AG20443 (cell line): ENCODE results near the gene REC8.
"Not testable (repeated sequence)": the region's sequence is repeated elsewhere in the genome, so short reads cannot be mapped to it uniquely, and the experiment has no call there.

Experiments used
- DNase-seq: peaks from one replicate; pipeline ENCODE4 v3.0.0; 2012; ENCODE audit warnings: low spot score, mixed read lengths

The REC8 gene

DNA sequence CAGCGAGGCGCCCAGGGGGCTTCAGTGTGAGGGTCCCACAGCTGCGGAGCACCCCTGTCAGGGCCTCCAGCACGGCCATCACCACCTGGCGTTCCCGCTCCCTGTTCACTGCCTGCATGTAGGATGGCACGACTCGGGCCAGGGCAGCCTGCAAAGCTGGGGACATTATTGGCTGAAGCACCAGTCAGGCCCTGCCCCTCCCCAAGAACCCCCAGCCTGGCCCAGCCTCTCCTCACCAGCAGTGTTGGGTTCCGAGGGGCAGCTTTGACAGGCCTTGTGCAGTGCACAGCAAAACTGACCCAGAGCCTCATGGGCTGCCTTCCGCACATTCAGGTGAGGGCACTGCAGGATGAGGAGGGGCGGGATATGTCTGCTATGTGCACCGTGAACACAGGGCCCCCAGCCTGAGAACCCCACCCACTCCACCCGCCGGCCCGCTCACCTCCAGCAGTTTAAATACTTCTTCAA, 11.2 kb downstream of the REC8 start:
- DNase-seq, result no peak

DNA sequence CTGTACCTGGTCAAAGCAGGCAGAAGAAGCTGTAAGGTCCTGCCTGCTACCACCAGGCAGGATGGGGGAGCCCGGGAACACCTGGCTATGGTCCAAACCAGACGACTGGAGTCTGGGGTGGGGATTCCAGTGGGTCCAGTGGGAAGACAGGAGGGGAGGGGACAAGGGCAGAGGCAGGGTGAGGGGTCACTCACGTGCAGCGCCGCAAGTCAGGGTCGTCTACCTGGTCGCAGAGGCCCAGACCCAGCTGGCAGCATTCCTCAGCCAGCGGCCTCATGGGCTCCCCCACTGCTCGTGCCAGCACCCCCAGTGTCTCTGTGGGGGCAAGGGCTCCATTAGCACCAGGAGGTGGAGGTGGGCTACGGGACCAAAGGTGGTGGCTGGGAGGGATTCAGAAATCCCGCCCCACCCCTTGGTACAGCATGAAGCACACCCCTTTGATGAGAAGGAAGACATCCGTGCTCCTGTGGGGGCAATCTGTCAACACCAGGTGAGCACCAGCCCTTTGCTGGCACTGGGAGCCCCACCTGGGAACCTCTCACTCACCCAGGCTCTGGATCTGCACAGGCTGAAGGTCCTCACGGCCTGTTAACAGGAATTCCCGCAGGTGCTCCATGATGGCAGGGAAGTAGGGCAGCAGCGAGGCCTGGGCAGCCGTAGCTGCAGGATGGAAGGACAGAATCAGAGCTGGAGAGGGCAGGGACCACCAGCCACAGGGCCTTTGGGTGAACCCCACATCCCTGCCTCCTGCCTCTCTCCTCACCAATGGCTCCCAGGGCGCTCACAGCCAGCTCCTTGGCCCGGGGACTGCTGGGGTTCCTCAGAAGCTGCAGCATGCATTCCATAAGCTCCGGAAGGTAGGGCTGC, 12.5 kb downstream of the REC8 start:
- DNase-seq, result no peak

GRCh38 chr14:24185026-24185425, 13.1 kb downstream of the REC8 start:
- DNase-seq, result no peak

- DNase-seq, result no peak
Observed at GRCh38 chr14:24185741-24186140, 13.9 kb downstream of the REC8 start.

DNA sequence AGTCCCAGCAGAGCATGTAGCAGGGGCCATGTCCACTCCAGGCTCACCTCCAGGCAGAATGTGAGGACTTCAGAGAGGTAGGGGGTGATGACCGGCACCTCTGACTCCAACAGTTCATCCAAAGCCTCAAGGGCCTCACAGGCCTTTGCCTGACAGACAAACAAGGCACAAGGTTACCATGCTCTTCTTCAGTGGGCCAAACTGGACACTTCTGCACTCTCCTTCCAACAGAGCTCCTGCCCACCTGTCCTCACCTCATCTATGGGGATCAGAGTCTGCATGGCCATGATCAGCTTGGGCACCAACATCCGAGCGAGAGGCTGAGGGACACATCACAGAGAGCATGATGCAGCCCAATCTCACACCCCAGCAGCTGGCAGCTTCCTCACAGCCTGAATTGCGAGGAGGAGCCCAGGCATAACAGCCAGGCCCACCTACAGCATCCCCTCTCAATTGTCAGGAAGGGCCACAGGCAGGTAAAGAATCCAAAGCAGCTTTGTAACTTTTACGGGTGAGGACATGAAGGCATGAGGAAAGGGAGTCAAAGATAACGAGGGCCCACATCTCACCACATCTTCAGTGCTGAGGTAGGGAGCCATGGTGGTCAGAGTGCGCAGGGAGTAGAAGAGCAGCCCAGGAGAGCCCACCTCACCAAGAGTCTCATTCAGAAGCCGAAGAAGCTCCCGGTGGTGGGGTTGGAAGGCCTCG, 15.1 kb downstream of the REC8 start:
- no peak for DNase-seq

DNA sequence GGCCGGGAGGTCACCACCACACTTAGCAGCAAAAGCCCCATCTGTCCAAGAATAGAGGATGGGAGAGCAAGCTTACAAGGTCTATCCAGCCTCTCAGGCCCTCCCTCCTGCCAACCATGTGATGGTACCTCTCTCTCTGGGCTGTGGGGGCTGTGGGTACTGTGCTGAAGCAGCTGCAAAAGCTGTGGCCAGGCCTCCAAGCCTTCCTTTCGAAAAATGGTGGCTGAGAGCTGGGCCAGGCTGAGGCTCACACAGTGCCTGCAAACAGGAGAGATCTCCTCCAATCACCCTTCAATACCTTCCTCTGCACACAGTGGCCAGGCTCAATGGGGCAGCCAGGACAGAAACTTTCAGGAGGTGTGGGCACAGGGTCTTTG, 15.6 kb downstream of the REC8 start:
- no peak for DNase-seq

GRCh38 chr14:24188251-24189058, 16.6 kb downstream of the REC8 start, which contains the start of gene IPO4:
TSS of gene IPO4 (minus strand) at chr14:24188816. CDS start at chr14:24188787, 29 bp downstream.
- DNase-seq, result peak; percentile 98

GRCh38 chr14:24189059-24189375, 17.1 kb downstream of the REC8 start:
- no peak for DNase-seq

DNA sequence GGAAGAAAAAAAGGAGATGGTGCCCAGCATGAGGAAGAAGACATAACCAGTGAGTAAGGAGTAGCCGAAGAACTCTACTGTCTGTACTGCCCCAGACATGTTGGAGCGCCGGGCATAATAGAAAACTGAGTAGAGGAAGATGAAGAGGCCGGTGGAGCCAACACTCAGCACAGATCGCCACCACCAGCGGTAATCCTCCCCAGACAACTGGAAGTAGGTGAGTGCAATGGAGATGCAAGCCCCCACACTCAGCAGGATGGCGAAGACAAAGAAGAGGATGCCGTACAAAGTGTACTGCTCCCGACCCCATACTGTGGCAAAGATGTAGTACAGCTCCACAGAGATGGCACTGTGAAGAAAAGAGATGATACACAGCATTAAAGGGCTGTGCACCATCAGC, 17.6 kb downstream of the REC8 start:
- no peak for DNase-seq

GRCh38 chr14:24190416-24190815, 18.5 kb downstream of the REC8 start:
- no peak for DNase-seq

- no peak for DNase-seq
Observed at GRCh38 chr14:24192933-24193332, 21.1 kb downstream of the REC8 start.

- no peak for DNase-seq
Observed at GRCh38 chr14:24194186-24194872, 22.4 kb downstream of the REC8 start.

DNA sequence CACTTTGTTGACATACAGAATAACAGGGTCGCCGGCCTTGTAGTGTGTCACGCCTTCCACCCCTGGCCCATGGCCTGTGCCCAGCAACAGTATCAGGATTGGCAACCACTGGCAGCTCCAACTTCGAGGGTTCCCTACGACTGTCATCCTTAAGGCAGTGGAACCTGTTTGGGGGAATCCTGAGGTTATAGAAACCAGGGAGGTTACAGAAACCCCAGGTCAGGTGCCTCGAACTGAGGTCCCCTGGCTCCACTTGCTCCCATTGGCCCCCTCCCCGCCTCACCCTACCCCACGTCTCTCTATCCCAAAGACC, 22.9 kb downstream of the REC8 start:
- no peak for DNase-seq

- DNase-seq, result peak; percentile 95
Observed at GRCh38 chr14:24195186-24196070, 23.5 kb downstream of the REC8 start, which contains the start of gene TM9SF1. TSS of gene TM9SF1 (minus strand) at chr14:24195441. CDS start at chr14:24195019, 422 bp downstream.

DNA sequence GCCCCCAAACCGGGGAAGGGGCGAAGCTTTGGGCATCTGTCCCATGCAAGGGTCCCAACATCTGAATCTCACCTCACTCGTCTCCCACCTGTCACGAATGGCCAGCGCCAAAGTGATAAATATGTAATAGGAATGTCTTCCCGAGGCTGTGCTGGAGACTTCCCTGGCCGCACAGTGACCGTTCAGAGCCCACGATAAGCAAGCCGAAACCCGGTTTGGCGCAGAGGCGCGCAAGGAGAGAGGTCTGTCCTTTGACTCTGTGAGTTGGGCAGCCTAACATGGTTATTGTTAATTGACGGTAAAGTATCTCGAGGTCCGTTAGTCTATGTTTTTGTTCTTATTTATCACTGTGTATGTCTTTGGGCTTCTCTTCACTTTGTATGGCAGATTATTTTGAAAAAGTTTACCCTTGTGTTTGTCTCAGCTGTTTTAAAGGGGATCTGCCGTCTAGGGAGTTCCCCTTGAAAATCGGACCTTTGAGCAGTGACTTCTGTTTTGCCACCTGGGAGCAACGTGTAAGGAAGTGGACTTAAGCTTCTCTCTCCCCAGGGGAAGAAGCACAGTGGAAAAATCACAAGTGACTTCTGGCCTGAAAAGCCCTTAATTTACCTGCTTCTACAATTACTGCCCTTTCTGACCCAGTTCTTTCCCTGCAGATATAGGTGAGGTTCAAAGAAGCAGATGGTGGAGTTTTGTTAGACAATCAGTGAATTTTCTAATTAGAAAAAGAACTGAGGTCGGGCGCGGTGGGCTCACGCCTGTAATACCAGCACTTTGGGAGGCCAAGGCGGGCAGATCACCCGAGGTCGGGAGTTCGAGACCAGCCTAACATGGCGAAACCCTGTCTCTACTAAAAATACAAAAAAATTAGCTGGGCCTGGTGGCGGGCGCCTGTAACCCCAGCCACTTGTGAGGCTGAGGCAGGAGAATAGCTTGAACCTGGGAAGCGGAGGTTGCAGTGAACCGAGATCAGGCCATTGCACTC, 24.5 kb downstream of the REC8 start:
- DNase-seq, result peak; percentile 52

GRCh38 chr14:24197056-24197450, 25.2 kb downstream of the REC8 start:
- no peak for DNase-seq

GRCh38 chr14:24198814-24199524, 27.1 kb downstream of the REC8 start:
- DNase-seq, result no peak

DNA sequence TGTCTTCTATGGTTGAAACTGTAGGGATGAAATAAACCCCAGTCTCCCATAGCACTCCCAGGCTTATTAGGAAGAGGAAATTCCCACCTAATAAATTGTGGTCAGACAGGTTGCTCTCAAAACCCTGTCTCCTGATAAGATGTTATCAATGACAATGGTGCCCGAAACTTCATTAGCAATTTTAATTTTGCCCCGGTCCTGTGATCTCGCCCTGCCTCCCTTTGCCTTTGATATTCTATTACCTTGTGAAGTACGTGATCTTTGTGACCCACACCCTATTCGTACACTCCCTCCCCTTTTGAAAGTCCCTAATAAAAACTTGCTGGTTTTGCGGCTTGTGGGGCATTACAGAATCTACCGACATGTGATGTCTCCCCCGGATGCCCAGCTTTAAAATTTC, 30.7 kb downstream of the REC8 start:
- DNase-seq, result not testable (repeated sequence)

DNA sequence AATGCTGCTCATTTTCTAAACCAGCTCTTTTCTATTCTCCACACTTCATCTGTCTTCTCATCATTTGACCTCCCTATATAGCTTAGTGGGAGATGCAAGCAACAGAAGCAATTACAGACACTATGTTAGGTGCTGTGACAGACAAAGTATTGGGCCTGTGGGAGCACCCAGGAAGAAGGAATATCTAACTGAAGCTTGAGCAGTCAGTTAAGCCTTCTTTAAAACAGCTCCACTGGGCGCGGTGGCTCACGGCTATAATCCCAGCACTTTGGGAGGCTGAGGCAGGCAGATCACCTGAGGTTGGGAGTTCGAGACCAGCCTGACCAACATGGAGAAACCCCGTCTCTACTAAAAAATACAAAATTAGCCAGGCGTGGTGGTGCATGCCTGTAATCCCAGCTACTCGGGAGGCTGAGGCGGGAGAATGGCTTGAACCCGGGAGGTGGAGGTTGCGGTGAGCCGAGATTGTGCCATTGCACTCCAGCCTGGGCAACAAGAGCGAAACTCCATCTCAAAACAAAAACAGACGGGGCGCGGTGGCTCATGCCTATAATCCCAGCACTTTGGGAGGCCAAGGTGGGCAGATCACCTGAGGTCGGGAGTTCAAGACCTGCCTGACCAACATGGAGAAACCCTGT, 31.5 kb downstream of the REC8 start:
- DNase-seq, result not testable (repeated sequence)
